Activated naive CD4-positive, alpha-beta T cell treated with anti-CD3 and anti-CD28 coated beads, Interleukin-2, amount 50 U/mL, for 24 hours (primary cell): ENCODE measurements around the gene MACC1.

Experiments
- H3K27ac Mint-ChIP-seq: one replicate; pipeline ENCODE4 v1.8.0; 2021; ENCODE audit warnings: mild to moderate bottlenecking, mixed read lengths
- H3K27me3 Mint-ChIP-seq: one replicate; pipeline ENCODE4 v1.8.0; 2021; ENCODE audit warnings: mixed read lengths
- H3K36me3 Mint-ChIP-seq: one replicate; pipeline ENCODE4 v1.8.0; 2021; ENCODE audit warnings: mixed read lengths
- H3K4me1 Mint-ChIP-seq: one replicate; pipeline ENCODE4 v1.8.0; 2021; ENCODE audit warnings: mixed read lengths
- H3K4me3 Mint-ChIP-seq: one replicate; pipeline ENCODE4 v1.8.0; 2021; ENCODE audit warnings: mild to moderate bottlenecking, mixed read lengths
- H3K9me3 Mint-ChIP-seq: one replicate; pipeline ENCODE4 v1.8.0; 2021; ENCODE audit warnings: mixed read lengths

MACC1 gene

GRCh38 chr7:20173828-20174227, 43.4 kb downstream of the MACC1 start:
- no peaks in the 10 kb centered on the region for H3K4me1 Mint-ChIP-seq
- no peak overlapping the region for H3K4me3 Mint-ChIP-seq
- no peaks in the 10 kb centered on the region for H3K36me3 Mint-ChIP-seq
- H3K9me3 Mint-ChIP-seq, result no peaks in the 10 kb centered on the region
- H3K27ac Mint-ChIP-seq, result no peak overlapping the region
- H3K27me3 Mint-ChIP-seq, result no peaks in the 10 kb centered on the region

- H3K27ac Mint-ChIP-seq, result no peak overlapping the region
Observed at GRCh38 chr7:20172736-20173334, 44.3 kb downstream of the MACC1 start.

GRCh38 chr7:20170633-20171032, 46.6 kb downstream of the MACC1 start:
- no peaks in the 10 kb centered on the region for H3K9me3 Mint-ChIP-seq
- H3K4me3 Mint-ChIP-seq, result no peak overlapping the region
- H3K36me3 Mint-ChIP-seq, result no peaks in the 10 kb centered on the region
- no peaks in the 10 kb centered on the region for H3K27me3 Mint-ChIP-seq
- no peaks in the 10 kb centered on the region for H3K4me1 Mint-ChIP-seq
- H3K27ac Mint-ChIP-seq, result no peak overlapping the region

More at GRCh38 chr7:20172736-20173334, 44.3 kb downstream of the MACC1 start:
- H3K27me3 Mint-ChIP-seq, result no peaks in the 10 kb centered on the region
- H3K36me3 Mint-ChIP-seq, result no peaks in the 10 kb centered on the region
- H3K4me1 Mint-ChIP-seq, result no peaks in the 10 kb centered on the region
- H3K4me3 Mint-ChIP-seq, result no peak overlapping the region
- no peaks in the 10 kb centered on the region for H3K9me3 Mint-ChIP-seq

GRCh38 chr7:20165146-20165510, 52.1 kb downstream of the MACC1 start:
- Mint-ChIP-seq H3K27me3 (no peaks in the 10 kb centered on the region), H3K4me1 (no peaks in the 10 kb centered on the region), H3K4me3 (no peak overlapping the region), H3K36me3 (no peaks in the 10 kb centered on the region), H3K9me3 (no peaks in the 10 kb centered on the region), H3K27ac (no peak overlapping the region)

- Mint-ChIP-seq H3K36me3 (no peaks in the 10 kb centered on the region), H3K4me1 (no peaks in the 10 kb centered on the region), H3K4me3 (no peak overlapping the region), H3K27ac (no peak overlapping the region), H3K9me3 (no peaks in the 10 kb centered on the region), H3K27me3 (no peaks in the 10 kb centered on the region)
Observed at GRCh38 chr7:20164425-20165145, 52.6 kb downstream of the MACC1 start.

- Mint-ChIP-seq H3K9me3 (peaks cover 4% of the 10 kb centered on the region), H3K27me3 (no peaks in the 10 kb centered on the region), H3K27ac (no peak overlapping the region), H3K36me3 (no peaks in the 10 kb centered on the region), H3K4me1 (no peaks in the 10 kb centered on the region), H3K4me3 (no peak overlapping the region)
Observed at GRCh38 chr7:20162665-20163064, 54.5 kb downstream of the MACC1 start.

GRCh38 chr7:20159226-20159747, 57.9 kb downstream of the MACC1 start:
- H3K27ac Mint-ChIP-seq, result no peak overlapping the region
- no peaks in the 10 kb centered on the region for H3K27me3 Mint-ChIP-seq
- no peaks in the 10 kb centered on the region for H3K36me3 Mint-ChIP-seq
- no peaks in the 10 kb centered on the region for H3K4me1 Mint-ChIP-seq
- H3K9me3 Mint-ChIP-seq, result peaks cover 4% of the 10 kb centered on the region
- H3K4me3 Mint-ChIP-seq, result no peak overlapping the region

- H3K4me3 Mint-ChIP-seq, result no peak overlapping the region
- H3K9me3 Mint-ChIP-seq, result peaks cover 4% of the 10 kb centered on the region
- H3K27me3 Mint-ChIP-seq, result no peaks in the 10 kb centered on the region
- H3K36me3 Mint-ChIP-seq, result no peaks in the 10 kb centered on the region
- no peaks in the 10 kb centered on the region for H3K4me1 Mint-ChIP-seq
- H3K27ac Mint-ChIP-seq, result no peak overlapping the region
Observed at GRCh38 chr7:20158684-20159083, 58.5 kb downstream of the MACC1 start.

- H3K27ac Mint-ChIP-seq, result no peak overlapping the region
- peaks cover 4% of the 10 kb centered on the region for H3K9me3 Mint-ChIP-seq
- H3K4me3 Mint-ChIP-seq, result no peak overlapping the region
- no peaks in the 10 kb centered on the region for H3K36me3 Mint-ChIP-seq
- no peaks in the 10 kb centered on the region for H3K27me3 Mint-ChIP-seq
- H3K4me1 Mint-ChIP-seq, result no peaks in the 10 kb centered on the region
Observed at GRCh38 chr7:20157456-20157855, 59.7 kb downstream of the MACC1 start.

GRCh38 chr7:20153999-20154398, 63.2 kb downstream of the MACC1 start:
- no peaks in the 10 kb centered on the region for H3K27me3 Mint-ChIP-seq
- H3K27ac Mint-ChIP-seq, result no peak overlapping the region
- H3K4me3 Mint-ChIP-seq, result no peak overlapping the region
- H3K36me3 Mint-ChIP-seq, result no peaks in the 10 kb centered on the region
- H3K4me1 Mint-ChIP-seq, result no peaks in the 10 kb centered on the region
- peaks cover 4% of the 10 kb centered on the region for H3K9me3 Mint-ChIP-seq

GRCh38 chr7:20153567-20153966, 63.6 kb downstream of the MACC1 start:
- no peak overlapping the region for H3K27ac Mint-ChIP-seq
- H3K27me3 Mint-ChIP-seq, result no peaks in the 10 kb centered on the region
- no peaks in the 10 kb centered on the region for H3K4me1 Mint-ChIP-seq
- H3K4me3 Mint-ChIP-seq, result no peak overlapping the region
- no peaks in the 10 kb centered on the region for H3K36me3 Mint-ChIP-seq
- H3K9me3 Mint-ChIP-seq, result peaks cover 3% of the 10 kb centered on the region

- H3K36me3 Mint-ChIP-seq, result no peaks in the 10 kb centered on the region
- no peak overlapping the region for H3K4me3 Mint-ChIP-seq
- H3K4me1 Mint-ChIP-seq, result no peaks in the 10 kb centered on the region
- no peak overlapping the region for H3K27ac Mint-ChIP-seq
- H3K27me3 Mint-ChIP-seq, result no peaks in the 10 kb centered on the region
- no peaks in the 10 kb centered on the region for H3K9me3 Mint-ChIP-seq
Observed at GRCh38 chr7:20152511-20152910, 64.7 kb downstream of the MACC1 start.

GRCh38 chr7:20151708-20152456, 65.3 kb downstream of the MACC1 start:
- Mint-ChIP-seq H3K27ac (no peak overlapping the region), H3K36me3 (no peaks in the 10 kb centered on the region), H3K4me3 (no peak overlapping the region), H3K27me3 (no peaks in the 10 kb centered on the region), H3K9me3 (no peaks in the 10 kb centered on the region), H3K4me1 (no peaks in the 10 kb centered on the region)

- Mint-ChIP-seq H3K27me3 (no peaks in the 10 kb centered on the region), H3K27ac (no peak overlapping the region), H3K36me3 (no peaks in the 10 kb centered on the region), H3K9me3 (no peaks in the 10 kb centered on the region), H3K4me1 (no peaks in the 10 kb centered on the region), H3K4me3 (no peak overlapping the region)
Observed at GRCh38 chr7:20146451-20146850, 70.7 kb downstream of the MACC1 start.

GRCh38 chr7:20144801-20145200, 72.4 kb downstream of the MACC1 start:
- Mint-ChIP-seq H3K4me1 (no peaks in the 10 kb centered on the region), H3K4me3 (no peak overlapping the region), H3K27me3 (no peaks in the 10 kb centered on the region), H3K27ac (no peak overlapping the region), H3K36me3 (no peaks in the 10 kb centered on the region), H3K9me3 (no peaks in the 10 kb centered on the region)

- Mint-ChIP-seq H3K36me3 (no peaks in the 10 kb centered on the region), H3K27me3 (no peaks in the 10 kb centered on the region), H3K9me3 (no peaks in the 10 kb centered on the region), H3K4me3 (no peak overlapping the region), H3K4me1 (no peaks in the 10 kb centered on the region), H3K27ac (no peak overlapping the region)
Observed at GRCh38 chr7:20141666-20142065, 75.5 kb downstream of the MACC1 start.
